Measurements from ENCODE around the gene PNMA6E. TPM values are rescaled to one million over a fixed set of nuclear protein-coding genes. Genes with fewer than 3 reads are reported as not detected.

The PNMA6E gene
- total and polyA plus RNA-seq, 9 of the 15 experiments (the other 6 are each of a cell fraction or from before 2014, with no cell fraction given) = 0.03 TPM; not detected in 8

DNA sequence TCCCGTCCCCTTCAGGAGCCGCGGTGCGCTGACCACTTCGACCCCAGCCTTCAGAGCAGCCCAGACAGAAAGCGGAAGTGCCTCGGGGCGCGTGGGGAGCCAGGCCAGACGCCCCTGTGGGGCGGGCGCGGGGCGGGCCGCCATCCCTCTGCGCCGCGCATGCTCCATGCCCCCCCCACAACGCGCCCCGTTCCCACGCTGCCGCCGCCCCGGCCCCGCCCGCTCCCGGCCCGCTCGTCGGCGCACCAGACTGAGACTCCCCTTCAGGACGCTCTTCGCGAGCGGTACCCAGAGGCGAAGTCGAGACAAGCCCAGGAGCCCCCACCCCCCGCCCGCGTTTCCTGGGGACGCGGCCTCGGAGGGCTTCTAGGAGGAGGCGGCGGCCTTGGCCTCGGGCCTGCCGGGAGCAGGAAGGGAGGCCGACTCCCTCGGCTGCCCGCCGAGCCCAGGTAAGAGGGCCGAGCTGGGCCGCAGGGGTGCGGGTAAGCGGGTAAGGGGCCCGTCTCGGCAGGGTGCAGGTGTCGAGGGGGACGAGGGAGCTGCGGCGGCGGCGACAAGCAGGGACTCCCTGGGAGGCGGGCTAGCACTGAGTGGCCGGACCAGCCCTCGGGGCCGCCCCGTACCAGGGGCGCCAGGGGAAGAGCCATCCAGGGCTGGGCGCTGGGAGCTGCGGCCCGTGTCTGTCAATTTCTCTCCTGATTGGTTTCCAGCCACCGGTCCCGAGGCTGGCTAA is 10.3 kb upstream of the PNMA6E start, which contains the start of gene ZFP92 (continued):
- TF ChIP-seq MGA (IDR thresholded peaks at IDR 0.05) (no peak; the same call in 1 of the 2 replicates), TBP (optimal IDR thresholded peaks at IDR 0.05; ENCODE audit: low read depth, low read length) (peak; percentile 45), ZNF175 (CRISPR knock-in tag; IDR thresholded peaks at IDR 0.05; ENCODE audit: low read depth) (no peak), ZNF785 (CRISPR knock-in tag; IDR thresholded peaks at IDR 0.05) (no peak), L3MBTL2 (IDR thresholded peaks at IDR 0.05) (peak; percentile 73), POLR2A (conservative IDR thresholded peaks at IDR 0.05) (peak; percentile 58; the same call in 1 of the 2 replicates), BRD9 (IDR thresholded peaks at IDR 0.05; ENCODE audit: low read depth, partially characterized antibody) (no peak), PYGO2 (tag; IDR thresholded peaks at IDR 0.05) (no peak), TCF3 (CRISPR knock-in tag; IDR thresholded peaks at IDR 0.05) (no peak), DPF2 (IDR thresholded peaks at IDR 0.05) (no peak), HNRNPLL (IDR thresholded peaks at IDR 0.05; ENCODE audit: low read depth, low read length, poor library complexity, severe bottlenecking) (no peak), TARDBP (IDR thresholded peaks at IDR 0.05) (no peak), TEAD4 (IDR thresholded peaks at IDR 0.05; ENCODE audit: low read length) (no peak), TEAD4 (CRISPR knock-in tag; IDR thresholded peaks at IDR 0.05; ENCODE audit: borderline replicate concordance) (no peak), RCOR1 (IDR thresholded peaks at IDR 0.05; ENCODE audit: borderline replicate concordance in 1 of 2, low read depth in 2 of 2, low read length in 2 of 2) (peak in 1 of 2 experiments; percentile 37; a peak in 1 of 4 replicates), ZFX (CRISPR knock-in tag; IDR thresholded peaks at IDR 0.05) (peak; percentile 69)
- TF ChIP-seq, protein P1, sequence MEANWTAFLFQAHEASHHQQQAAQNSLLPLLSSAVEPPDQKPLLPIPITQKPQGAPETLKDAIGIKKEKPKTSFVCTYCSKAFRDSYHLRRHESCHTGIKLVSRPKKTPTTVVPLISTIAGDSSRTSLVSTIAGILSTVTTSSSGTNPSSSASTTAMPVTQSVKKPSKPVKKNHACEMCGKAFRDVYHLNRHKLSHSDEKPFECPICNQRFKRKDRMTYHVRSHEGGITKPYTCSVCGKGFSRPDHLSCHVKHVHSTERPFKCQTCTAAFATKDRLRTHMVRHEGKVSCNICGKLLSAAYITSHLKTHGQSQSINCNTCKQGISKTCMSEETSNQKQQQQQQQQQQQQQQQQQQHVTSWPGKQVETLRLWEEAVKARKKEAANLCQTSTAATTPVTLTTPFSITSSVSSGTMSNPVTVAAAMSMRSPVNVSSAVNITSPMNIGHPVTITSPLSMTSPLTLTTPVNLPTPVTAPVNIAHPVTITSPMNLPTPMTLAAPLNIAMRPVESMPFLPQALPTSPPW (CRISPR knock-in tag; IDR thresholded peaks at IDR 0.05) = peak; percentile 93

Data from K562 (cell line).